GM21576 (cell line): Measurements from ENCODE around the gene SLC24A3.

Experiments
- ATAC-seq: cut with Tn5 transposase; IDR thresholded peaks from one replicate; pipeline ENCODE4 v1.9.1; 2021; ENCODE audit warnings: mild to moderate bottlenecking, moderate library complexity; ENCODE audit not compliant: unreplicated experiment

SLC24A3 gene

GRCh38 chr20:19269737-19270340 lies 57.4 kb downstream of the SLC24A3 start:
- no peak for ATAC-seq

DNA sequence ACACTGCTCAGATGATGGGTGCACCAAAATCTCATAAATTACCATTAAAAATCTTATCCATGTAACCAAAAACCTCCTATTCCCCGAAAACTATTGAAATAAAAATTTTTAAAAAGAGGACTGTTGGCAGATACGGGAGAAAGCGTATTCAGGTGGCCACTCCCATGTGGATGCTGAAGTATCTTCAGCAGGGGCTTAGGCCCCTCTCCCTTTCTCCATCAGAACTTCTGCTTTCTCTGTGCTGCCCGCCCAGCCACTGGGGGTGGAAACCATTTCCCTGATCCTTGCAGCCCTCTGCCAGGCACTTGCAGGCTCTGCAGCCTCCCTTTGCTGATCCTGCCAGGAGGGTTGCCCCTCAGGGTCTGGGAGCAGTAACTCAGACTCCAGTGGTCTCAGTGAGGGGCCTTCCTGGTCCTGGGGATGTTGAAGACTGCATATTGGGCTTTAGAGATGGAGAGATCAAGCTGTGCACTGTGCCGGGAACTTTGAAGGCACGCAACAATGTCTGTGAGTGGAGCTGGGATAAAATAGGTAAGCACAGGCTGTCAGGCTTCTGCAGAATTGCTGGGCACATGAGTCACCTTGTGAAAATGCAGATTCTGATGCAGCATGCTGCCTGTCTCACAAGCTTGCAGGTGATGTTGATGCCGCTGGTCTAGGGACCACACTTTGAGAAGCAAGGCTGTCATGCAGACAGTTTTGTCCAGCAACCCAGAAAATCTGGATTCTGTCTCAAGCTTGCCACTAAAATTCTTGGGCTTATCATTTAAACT lies 59.6 kb downstream of the SLC24A3 start:
- no peak for ATAC-seq

DNA sequence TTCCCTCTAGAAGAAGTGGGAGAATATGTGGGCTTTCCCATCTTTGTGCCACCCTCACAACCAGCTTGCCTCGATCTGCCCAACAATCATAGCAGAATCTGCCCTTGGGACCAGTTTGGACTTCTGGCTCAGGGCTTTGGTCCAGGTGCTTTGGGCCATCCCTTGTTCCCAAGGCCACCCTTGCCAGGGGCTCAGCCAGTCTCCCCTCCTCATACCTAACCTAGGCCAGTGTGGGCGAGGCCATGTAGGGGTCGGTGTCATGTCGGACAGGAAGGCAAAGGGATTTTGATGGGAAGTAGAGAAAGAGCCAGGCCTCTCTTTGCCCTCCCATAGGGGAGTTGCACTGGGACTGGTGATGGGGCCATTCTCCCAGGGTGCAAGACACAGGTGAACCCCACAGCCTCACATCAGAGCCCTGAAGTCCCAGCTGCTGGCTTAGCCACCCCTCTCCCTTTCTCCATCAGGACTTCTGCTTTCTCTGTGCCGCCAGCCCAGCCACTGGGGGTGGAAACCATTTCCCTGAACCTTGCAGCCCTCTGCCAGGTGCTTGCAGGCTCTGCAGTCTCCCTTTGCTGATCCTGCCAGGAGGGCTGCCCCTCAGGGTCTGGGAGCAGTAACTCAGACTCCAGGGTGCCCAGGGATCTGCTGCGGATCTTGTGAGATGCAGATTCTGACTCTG lies 60.7 kb downstream of the SLC24A3 start:
- no peak for ATAC-seq

- no peak for ATAC-seq
Observed at GRCh38 chr20:19274001-19274400, 61.6 kb downstream of the SLC24A3 start.

- ATAC-seq = no peak
Observed at GRCh38 chr20:19274412-19275015, 62.1 kb downstream of the SLC24A3 start.

DNA sequence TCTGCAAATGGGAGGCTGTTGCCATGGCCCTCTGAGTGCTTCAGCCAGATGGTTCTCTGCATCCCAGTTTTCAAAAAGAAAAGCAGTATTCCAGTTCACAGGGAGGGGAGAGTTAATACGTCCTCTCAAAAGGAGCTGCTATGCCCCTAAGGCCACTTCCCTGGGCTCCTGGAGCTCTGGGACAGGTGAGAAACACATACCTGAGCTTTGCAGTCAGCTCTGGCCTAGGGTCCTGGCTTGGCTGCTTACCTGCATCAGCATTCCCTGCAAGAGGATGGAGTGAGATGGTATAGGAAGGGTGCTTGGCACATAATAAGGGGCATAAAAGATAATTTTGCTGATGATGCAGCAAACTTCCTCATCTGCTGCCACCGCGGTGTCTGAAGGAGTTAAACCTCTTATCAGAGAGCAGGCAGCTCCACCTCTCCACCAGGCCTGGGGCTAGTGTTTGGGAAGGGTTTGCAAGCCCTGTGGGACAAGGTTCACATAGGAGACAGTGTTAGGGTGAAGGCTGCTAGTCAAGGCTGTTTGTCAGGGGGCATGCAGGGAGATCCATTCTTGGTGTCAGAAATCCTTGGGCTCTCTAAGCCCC lies 62.7 kb downstream of the SLC24A3 start:
- no peak for ATAC-seq

GRCh38 chr20:19275630-19276071 lies 63.2 kb downstream of the SLC24A3 start:
- no peak for ATAC-seq

- no peak for ATAC-seq
Observed at GRCh38 chr20:19277381-19277780, 64.9 kb downstream of the SLC24A3 start.

DNA sequence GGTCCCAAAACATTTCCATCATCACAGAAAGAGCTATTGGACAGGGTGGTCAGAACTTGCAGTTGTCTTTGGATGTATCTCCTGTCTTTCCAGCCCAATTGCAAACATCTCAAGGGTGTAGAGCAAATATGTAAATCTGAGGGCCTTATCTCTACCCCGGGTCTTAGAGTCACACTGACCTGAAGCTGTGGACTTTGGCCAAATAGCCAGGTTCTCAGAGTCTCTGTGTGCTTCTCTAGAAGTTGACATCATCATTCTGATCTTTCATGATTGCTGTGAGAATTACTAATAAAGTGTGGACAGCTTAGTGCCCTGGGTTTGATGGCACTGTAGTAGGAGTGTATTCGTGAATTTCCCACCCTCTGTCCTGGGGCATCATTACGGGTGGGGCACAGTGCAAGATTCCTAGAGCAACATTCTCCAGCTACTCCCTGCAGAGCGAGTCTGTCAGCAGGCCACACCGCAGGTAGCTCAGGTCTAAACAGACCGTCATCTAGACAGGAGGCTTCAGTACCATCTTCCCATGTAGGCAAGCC lies 71.1 kb downstream of the SLC24A3 start:
- no peak for ATAC-seq

GRCh38 chr20:19284400-19285178 lies 72.1 kb downstream of the SLC24A3 start:
- no peak for ATAC-seq

DNA sequence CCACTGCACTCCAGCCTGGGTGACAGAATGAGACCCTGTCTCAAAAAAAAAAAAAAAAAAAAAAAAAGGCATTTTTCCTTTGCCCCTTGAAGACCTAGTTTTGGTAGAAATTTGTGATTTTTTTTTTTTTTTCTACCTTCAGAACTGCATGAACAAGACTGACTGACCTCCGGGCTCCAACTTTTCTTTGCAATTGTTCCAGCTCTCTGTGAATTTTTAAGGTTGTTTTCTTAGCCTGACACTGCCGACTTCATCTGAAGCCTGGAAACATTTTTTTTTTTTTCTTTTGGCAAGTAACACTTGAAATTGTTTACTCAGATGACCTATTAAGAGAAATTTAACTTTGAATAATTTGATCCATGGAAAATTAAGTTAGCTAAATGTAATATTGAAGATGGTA lies 73.0 kb downstream of the SLC24A3 start:
- no peak for ATAC-seq

DNA sequence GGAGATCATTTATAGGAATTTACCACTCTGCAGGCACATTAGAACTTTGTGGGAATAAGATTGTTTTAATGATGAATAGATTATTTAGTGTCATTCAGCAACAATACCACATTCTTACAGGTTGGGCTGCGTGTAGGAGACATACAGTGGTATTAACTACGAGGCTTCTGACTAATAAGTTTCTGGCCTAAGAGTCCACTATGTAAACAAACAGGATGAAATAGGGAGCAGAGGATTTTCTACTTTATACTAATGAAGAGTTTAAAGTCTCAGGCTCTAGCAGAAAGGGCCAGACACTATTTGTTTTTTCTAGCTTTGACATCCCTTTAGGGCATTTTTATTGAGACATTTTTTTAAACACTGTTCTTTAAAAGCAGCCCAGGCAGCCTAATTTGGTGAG lies 75.6 kb downstream of the SLC24A3 start:
- ATAC-seq = no peak

DNA sequence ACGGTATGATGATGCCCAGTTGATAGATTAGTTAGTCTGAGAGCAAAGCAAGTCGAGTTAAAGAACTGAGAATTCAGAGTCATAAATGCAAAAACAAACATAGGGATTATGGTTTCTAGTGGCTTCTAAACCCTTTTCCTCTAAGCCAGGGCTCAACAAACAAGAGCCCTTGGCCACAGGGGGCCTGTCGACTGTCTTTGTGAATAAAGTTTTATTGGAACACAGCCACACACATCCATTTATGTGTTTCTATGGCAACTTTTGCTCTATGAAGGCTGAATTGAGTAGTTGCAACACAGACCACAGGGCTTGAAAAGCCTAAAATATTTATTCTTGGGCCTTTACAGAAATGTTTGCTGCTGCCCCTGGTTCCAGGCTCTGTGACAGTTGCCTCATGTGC lies 76.2 kb downstream of the SLC24A3 start:
- ATAC-seq = no peak

GRCh38 chr20:19289451-19289850 lies 77.0 kb downstream of the SLC24A3 start:
- ATAC-seq = no peak

DNA sequence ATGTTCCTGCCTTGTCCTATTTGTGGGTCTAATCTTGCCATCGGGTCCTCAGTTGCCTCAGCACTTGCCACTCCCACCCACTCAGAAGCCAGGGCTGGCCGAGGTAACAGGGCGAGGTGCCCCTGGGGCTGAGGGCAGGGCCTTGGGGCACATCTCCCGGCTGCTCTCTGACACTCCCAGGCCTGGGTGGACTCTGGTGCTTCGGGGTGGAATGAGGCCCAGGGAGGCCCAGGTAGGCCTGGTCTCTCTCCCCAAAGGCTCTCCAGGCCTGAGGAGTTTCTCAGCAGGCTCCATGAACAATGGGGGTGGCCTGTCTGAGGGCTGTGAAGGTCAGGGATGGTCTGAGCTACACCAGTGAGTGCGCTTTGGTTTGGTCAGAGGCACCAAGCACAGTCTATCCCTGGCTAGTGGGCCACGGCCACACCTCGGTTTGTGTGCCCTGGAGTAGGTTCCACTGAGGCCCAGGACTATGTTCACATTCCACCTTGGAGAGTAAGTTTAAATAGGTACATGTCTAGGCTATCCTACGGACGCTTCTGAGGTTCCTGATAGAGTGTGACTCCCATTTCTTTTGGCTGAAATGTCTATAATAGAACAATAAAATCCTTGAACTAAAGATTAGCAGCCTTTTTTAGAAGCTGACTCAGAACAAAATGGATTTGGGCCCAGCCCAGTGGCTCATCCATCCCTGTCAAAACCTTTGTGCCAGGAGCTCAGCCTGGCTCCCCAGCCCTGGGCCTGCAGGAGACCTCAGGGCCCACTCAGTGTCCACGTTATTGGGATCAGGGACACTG lies 78.8 kb downstream of the SLC24A3 start:
- no peak for ATAC-seq

DNA sequence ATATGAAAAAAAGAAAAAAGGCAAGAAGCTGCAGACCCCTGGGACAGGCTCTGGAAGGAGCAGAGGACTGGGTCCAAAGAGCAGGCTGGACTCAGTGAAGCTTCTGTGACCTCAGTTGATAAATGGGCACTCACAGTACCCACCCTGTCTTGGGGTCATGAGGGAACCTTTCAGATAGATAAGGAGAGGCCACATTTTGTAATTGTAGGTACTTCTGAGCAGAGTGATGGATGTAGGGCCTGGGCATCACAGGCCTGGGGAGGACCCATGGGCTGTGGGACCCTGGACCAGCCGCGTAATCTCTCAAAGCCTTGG lies 79.3 kb downstream of the SLC24A3 start:
- no peak for ATAC-seq

- ATAC-seq = no peak
Observed at GRCh38 chr20:19292254-19292653, 79.8 kb downstream of the SLC24A3 start.

- no peak for ATAC-seq
Observed at GRCh38 chr20:19295076-19295475, 82.6 kb downstream of the SLC24A3 start.

DNA sequence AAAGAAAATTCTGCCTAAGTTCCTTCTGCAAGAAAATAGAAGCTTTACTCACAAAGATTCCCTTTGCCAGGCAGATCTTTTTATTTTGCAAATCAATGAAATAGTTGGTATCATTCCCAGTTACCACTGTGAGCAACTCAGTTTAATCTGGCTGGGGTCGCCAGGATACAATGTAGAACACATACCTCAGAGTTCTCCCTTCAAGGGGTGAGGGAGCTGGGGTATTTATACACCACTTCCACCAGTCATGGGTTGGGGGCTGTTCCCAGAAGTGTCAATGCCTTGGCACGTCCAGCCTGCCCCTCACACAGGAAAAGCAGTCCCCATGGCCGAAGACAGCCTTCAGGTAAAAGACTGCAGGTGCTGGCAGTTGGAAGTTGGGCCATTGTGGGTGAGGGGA lies 86.2 kb downstream of the SLC24A3 start:
- ATAC-seq = no peak

- ATAC-seq = no peak
Observed at GRCh38 chr20:19300395-19300794, 88.0 kb downstream of the SLC24A3 start.
